H9 (cell line): ENCODE measurements around the gene PHLDA2. TPM values are rescaled to one million over a fixed set of nuclear protein-coding genes. Genes with fewer than 3 reads are reported as not detected.

Experiments used
- DNase-seq: peaks from one replicate; pipeline ENCODE4 v3.0.0-alpha.2; 2017
- H2AFZ ChIP-seq: one replicate; pipeline ENCODE4 v1.6.1; 2013; ENCODE audit warnings: mild to moderate bottlenecking, low read length, control low read depth, moderate library complexity
- H2AK5ac ChIP-seq: 2 replicates; pipeline ENCODE4 v1.6.1; 2013; ENCODE audit warnings: low read length, control low read depth, mixed read lengths; ENCODE audit not compliant: insufficient read length
- H2BK120ac ChIP-seq: one replicate; pipeline ENCODE4 v1.6.1; 2013; ENCODE audit warnings: low read depth, mild to moderate bottlenecking, low read length, control low read depth, inconsistent platforms; ENCODE audit not compliant: poor library complexity, severe bottlenecking
- H2BK12ac ChIP-seq: 2 replicates; pipeline ENCODE4 v1.6.1; 2013; ENCODE audit warnings: low read length, control low read depth, mixed read lengths, low read depth; ENCODE audit not compliant: insufficient read length
- H2BK15ac ChIP-seq: 2 replicates; pipeline ENCODE4 v1.6.1; 2013; ENCODE audit warnings: low read depth, low read length, control low read depth
- H2BK20ac ChIP-seq: one replicate; pipeline ENCODE4 v1.6.1; 2013; ENCODE audit warnings: low read depth, mild to moderate bottlenecking, low read length, control low read depth, inconsistent platforms; ENCODE audit not compliant: poor library complexity, severe bottlenecking
- H2BK5ac ChIP-seq: 2 replicates; pipeline ENCODE4 v1.6.1; 2013; ENCODE audit warnings: low read length, control low read depth, mixed read lengths; ENCODE audit not compliant: insufficient read length
- H3K14ac ChIP-seq: 2 replicates; pipeline ENCODE4 v1.6.1; 2013; ENCODE audit warnings: low read length, control low read depth; ENCODE audit not compliant: insufficient read depth
- H3K18ac ChIP-seq: 2 replicates; pipeline ENCODE4 v1.6.1; 2013; ENCODE audit warnings: low read depth, mild to moderate bottlenecking, mixed read lengths, low read length, control low read depth; ENCODE audit not compliant: insufficient read length
- H3K23ac ChIP-seq: 2 replicates; pipeline ENCODE4 v1.6.1; 2013; ENCODE audit warnings: low read length, control low read depth, mixed read lengths, low read depth; ENCODE audit not compliant: insufficient read length
- H3K23me2 ChIP-seq: 2 replicates; pipeline ENCODE4 v1.6.1; 2013; ENCODE audit warnings: low read depth, mild to moderate bottlenecking, mixed read lengths, low read length, control low read depth; ENCODE audit not compliant: insufficient read length, poor library complexity, severe bottlenecking
- H3K27ac ChIP-seq: 2 replicates; pipeline ENCODE4 v1.5.1; 2013; ENCODE audit warnings: low read length, control low read depth, mixed read lengths, low read depth; ENCODE audit not compliant: insufficient read length
- H3K27me3 ChIP-seq: 2 replicates; pipeline ENCODE4 v1.6.1; 2013; ENCODE audit warnings: low read length, control low read depth, inconsistent platforms; ENCODE audit not compliant: insufficient read depth
- H3K4ac ChIP-seq: 2 replicates; pipeline ENCODE4 v1.6.1; 2013; ENCODE audit warnings: low read depth, mild to moderate bottlenecking, control low read depth, inconsistent platforms, low read length, moderate library complexity
- H3K4me1 ChIP-seq: 2 replicates; pipeline ENCODE4 v1.6.1; 2013; ENCODE audit warnings: low read length, control low read depth, inconsistent platforms; ENCODE audit not compliant: insufficient read depth
- H3K4me2 ChIP-seq: 2 replicates; pipeline ENCODE4 v1.6.1; 2013; ENCODE audit warnings: low read length, control low read depth, mixed read lengths; ENCODE audit not compliant: insufficient read length, insufficient read depth
- H3K56ac ChIP-seq: 2 replicates; pipeline ENCODE4 v1.6.1; 2013; ENCODE audit warnings: low read depth, mild to moderate bottlenecking, mixed read lengths, low read length, control low read depth; ENCODE audit not compliant: insufficient read length
- H3K79me1 ChIP-seq: 2 replicates; pipeline ENCODE4 v1.6.1; 2013; ENCODE audit warnings: low read depth, mild to moderate bottlenecking, moderate library complexity, low read length, control low read depth, inconsistent platforms; ENCODE audit not compliant: insufficient read depth, poor library complexity, severe bottlenecking
- H3K79me2 ChIP-seq: 2 replicates; pipeline ENCODE4 v1.6.1; 2013; ENCODE audit warnings: low read length, control low read depth, inconsistent platforms; ENCODE audit not compliant: insufficient read depth
- H3K9ac ChIP-seq: 2 replicates; pipeline ENCODE4 v1.6.1; 2013; ENCODE audit warnings: low read length, control low read depth, mixed read lengths; ENCODE audit not compliant: insufficient read length; ENCODE audit errors: extremely low read depth
- H3K9me3 ChIP-seq: one replicate; pipeline ENCODE4 v1.6.1; 2013; ENCODE audit warnings: low read depth, low read length, inconsistent platforms; ENCODE audit not compliant: control insufficient read depth
- H3T11ph ChIP-seq: one replicate; pipeline ENCODE4 v1.6.1; 2013; ENCODE audit warnings: mild to moderate bottlenecking, low read length, control low read depth, inconsistent platforms
- H4K20me1 ChIP-seq: one replicate; pipeline ENCODE4 v1.6.1; 2013; ENCODE audit not compliant: control insufficient read depth, insufficient read length, insufficient read depth
- H4K5ac ChIP-seq: 2 replicates; pipeline ENCODE4 v1.6.1; 2013; ENCODE audit warnings: low read depth, mild to moderate bottlenecking, mixed read lengths, low read length, control low read depth; ENCODE audit not compliant: insufficient read length
- H4K8ac ChIP-seq: replicated peaks from 2 replicates; pipeline ENCODE4 v1.6.1; 2013; ENCODE audit warnings: low read length, control low read depth, mixed read lengths, low read depth; ENCODE audit not compliant: insufficient read length
- H4K91ac ChIP-seq: 2 replicates; pipeline ENCODE4 v1.6.1; 2013; ENCODE audit warnings: low read depth, mild to moderate bottlenecking, moderate library complexity, mixed read lengths, low read length, control low read depth; ENCODE audit not compliant: insufficient read length
- H3K27ac Mint-ChIP-seq, 3 experiments: 2 replicates in 2 of 3; 3 replicates in 1 of 3; pipeline ENCODE4 v1.8.0; 2020 to 2021; ENCODE audit warnings: mixed read lengths in 3 of 3, mild to moderate bottlenecking in 1 of 3, moderate library complexity in 1 of 3
- H3K27me3 Mint-ChIP-seq: 2 replicates; pipeline ENCODE4 v1.8.0; 2021; ENCODE audit warnings: low read depth, mild to moderate bottlenecking, moderate library complexity, mixed read lengths
- H3K36me3 Mint-ChIP-seq, 3 experiments: 2 replicates in 2 of 3; 3 replicates in 1 of 3; pipeline ENCODE4 v1.8.0; 2020 to 2021; ENCODE audit warnings: low read depth in 3 of 3, mixed read lengths in 3 of 3; ENCODE audit not compliant: insufficient read depth in 1 of 3
- H3K4me1 Mint-ChIP-seq, 2 experiments: 2 replicates each; pipeline ENCODE4 v1.8.0; 2020; ENCODE audit warnings: mixed read lengths in 2 of 2
- H3K4me3 Mint-ChIP-seq, 2 experiments: 2 replicates in 1 of 2; 3 replicates in 1 of 2; pipeline ENCODE4 v1.8.0; 2020 to 2021; ENCODE audit warnings: mild to moderate bottlenecking in 2 of 2, mixed read lengths in 2 of 2, moderate library complexity in 1 of 2
- H3K9me3 Mint-ChIP-seq, 2 experiments: 2 replicates in 1 of 2; 3 replicates in 1 of 2; pipeline ENCODE4 v1.8.0; 2020; ENCODE audit warnings: mild to moderate bottlenecking in 2 of 2, mixed read lengths in 2 of 2, moderate library complexity in 1 of 2
- CTCF ChIP-seq: fragments of 200-600 bp; sonication (generic); conservative IDR thresholded peaks from 3 replicates; pipeline ENCODE4 v1.8.0; 2021; ENCODE audit warnings: antibody characterized with exemption, mild to moderate bottlenecking
- WGBS: extraction: QIAGEN DNeasy Blood & Tissue Kit; methylation state at CpG from one replicate; pipeline ENCODE4 v1.1.7; 2013; ENCODE audit warnings: missing lambda C conversion rate, low lambda C conversion rate, mixed read lengths; ENCODE audit not compliant: insufficient read length; ENCODE audit errors: extremely low coverage; 5-methylcytosine and 5-hydroxymethylcytosine counted together
- total RNA-seq: library from RNA; stranded (reverse); gene quantifications from 2 replicates; pipeline ENCODE4 v1.2.1, GENCODE V29; 2021

The PHLDA2 gene
- total RNA-seq, 1 experiment from 2014 or later = 42.8 TPM

- H4K20me1 ChIP-seq = no peaks in the 10 kb centered on the region
- no peak overlapping the region for H2AK5ac ChIP-seq
- no peak overlapping the region for H3K9ac ChIP-seq
- no peak overlapping the region for H2BK5ac ChIP-seq
- peaks cover 43% of the 10 kb centered on the region for H3K27me3 Mint-ChIP-seq
- no peak overlapping the region for H2BK15ac ChIP-seq
- no peak overlapping the region for H3K23ac ChIP-seq
- H3K4me3 Mint-ChIP-seq = peak overlapping the region; percentile 61 to 80
- peaks cover 0 to 5% (median 2%) of the 10 kb centered on the region in 3 experiments; a peak in 1 of 7 replicates for H3K36me3 Mint-ChIP-seq
- peak overlapping the region; percentile 66 for H3K4me2 ChIP-seq
- H3K56ac ChIP-seq = no peak overlapping the region
- no peak overlapping the region for H3K4ac ChIP-seq
- DNase-seq = peak; percentile 98
- no peak overlapping the region for H3K27ac Mint-ChIP-seq
- peak; percentile 95 for TF ChIP-seq CTCF
- no peak overlapping the region for H4K8ac ChIP-seq
- H2BK20ac ChIP-seq = no peak overlapping the region
- H3K79me1 ChIP-seq = no peaks in the 10 kb centered on the region
- H3K27me3 ChIP-seq = peaks cover 18% of the 10 kb centered on the region; the same call in 1 of the 2 replicates
- no peak overlapping the region for H2AFZ ChIP-seq
- H3T11ph ChIP-seq = no peak overlapping the region
- H3K79me2 ChIP-seq = no peaks in the 10 kb centered on the region
- H3K14ac ChIP-seq = no peak overlapping the region
- H2BK12ac ChIP-seq = no peak overlapping the region
- no CpG with 5 or more reads among the region's 21 CpGs for WGBS
- H3K9me3 Mint-ChIP-seq = peaks cover 0 to 2% of the 10 kb centered on the region in 2 experiments; a peak in 3 of 5 replicates
- H3K9me3 ChIP-seq = no peaks in the 10 kb centered on the region
- H4K5ac ChIP-seq = no peak overlapping the region
- no peaks in the 10 kb centered on the region for H3K4me1 ChIP-seq
- no peak overlapping the region for H4K91ac ChIP-seq
- H3K27ac ChIP-seq = no peak overlapping the region
- H3K4me1 Mint-ChIP-seq = peaks cover 6 to 8% of the 10 kb centered on the region in 2 experiments
- peaks cover 10% of the 10 kb centered on the region for H3K23me2 ChIP-seq
- no peak overlapping the region for H3K18ac ChIP-seq
- no peak overlapping the region for H2BK120ac ChIP-seq
Measured at GRCh38 chr11:2930704-2931419, 1.6 kb upstream of the PHLDA2 start.
